HG03135 (cell line): Measurements from ENCODE around the gene EDNRA.

Experiments used
- ATAC-seq: cut with Tn5 transposase; IDR thresholded peaks from one replicate; pipeline ENCODE4 v1.9.1; 2021; ENCODE audit warnings: mild to moderate bottlenecking, moderate library complexity; ENCODE audit not compliant: unreplicated experiment

EDNRA gene

GRCh38 chr4:147586032-147586431 is 105.1 kb downstream of the EDNRA start:
- no peak for ATAC-seq

- no peak for ATAC-seq
These were observed 105.7 kb downstream of the EDNRA start for GRCh38 chr4:147586637-147587036.

- ATAC-seq, result no peak
These were observed 106.1 kb downstream of the EDNRA start for GRCh38 chr4:147587041-147587440.

- ATAC-seq, result no peak
These were observed 108.7 kb downstream of the EDNRA start for GRCh38 chr4:147589586-147589985.

GRCh38 chr4:147590249-147590920 is 109.5 kb downstream of the EDNRA start:
- ATAC-seq, result peak; percentile 64

GRCh38 chr4:147591106-147591505 is 110.2 kb downstream of the EDNRA start:
- ATAC-seq, result no peak

GRCh38 chr4:147594107-147594506 is 113.2 kb downstream of the EDNRA start:
- no peak for ATAC-seq
